Activated T-helper 2 cell treated with anti-CD3 and anti-CD28 coated beads, Interferon-gamma antibody, Interleukin-2, Interleukin-4, amounts not matched to agents 10 μg/mL and 5 μg/mL and 100 μg/mL, durations not matched to agents 14 hours and 24 hours and 36 hours (primary cell): ENCODE measurements around the gene TNFAIP8L3. TPM values are rescaled to one million over a fixed set of nuclear protein-coding genes. Genes with fewer than 3 reads are reported as not detected.
"Not testable (repeated sequence)": the region's sequence is repeated elsewhere in the genome, so short reads cannot be mapped to it uniquely, and the experiment has no call there.

ENCODE experiments used
- DNase-seq: peaks from one replicate; pipeline ENCODE4 v3.0.0; 2021; ENCODE audit warnings: low spot score
- H3K27ac Mint-ChIP-seq: one replicate; pipeline ENCODE4 v1.8.0; 2021; ENCODE audit warnings: mixed read lengths
- H3K27me3 Mint-ChIP-seq: one replicate; pipeline ENCODE4 v1.8.0; 2021; ENCODE audit warnings: low read depth, mixed read lengths
- H3K36me3 Mint-ChIP-seq: one replicate; pipeline ENCODE4 v1.8.0; 2021; ENCODE audit warnings: low read depth, mixed read lengths
- H3K4me1 Mint-ChIP-seq: one replicate; pipeline ENCODE4 v1.8.0; 2021; ENCODE audit warnings: low read depth, mixed read lengths
- H3K4me3 Mint-ChIP-seq: one replicate; pipeline ENCODE4 v1.8.0; 2021; ENCODE audit warnings: low read depth, mild to moderate bottlenecking, moderate library complexity, mixed read lengths
- H3K9me3 Mint-ChIP-seq: one replicate; pipeline ENCODE4 v1.8.0; 2021; ENCODE audit warnings: mixed read lengths
- intact Hi-C: fragments of 100-400 bp; cut with micrococcal nuclease; formaldehyde crosslinking; loops from one replicate; pipeline ENCODE4 v1.15.1; 2023
- total RNA-seq: library from RNA; stranded (reverse); gene quantifications from 2 replicates; pipeline ENCODE4 v1.2.3, GENCODE V29; 2022

The TNFAIP8L3 gene
- 0.98 and 1.8 TPM in 2 replicates for total RNA-seq

DNA sequence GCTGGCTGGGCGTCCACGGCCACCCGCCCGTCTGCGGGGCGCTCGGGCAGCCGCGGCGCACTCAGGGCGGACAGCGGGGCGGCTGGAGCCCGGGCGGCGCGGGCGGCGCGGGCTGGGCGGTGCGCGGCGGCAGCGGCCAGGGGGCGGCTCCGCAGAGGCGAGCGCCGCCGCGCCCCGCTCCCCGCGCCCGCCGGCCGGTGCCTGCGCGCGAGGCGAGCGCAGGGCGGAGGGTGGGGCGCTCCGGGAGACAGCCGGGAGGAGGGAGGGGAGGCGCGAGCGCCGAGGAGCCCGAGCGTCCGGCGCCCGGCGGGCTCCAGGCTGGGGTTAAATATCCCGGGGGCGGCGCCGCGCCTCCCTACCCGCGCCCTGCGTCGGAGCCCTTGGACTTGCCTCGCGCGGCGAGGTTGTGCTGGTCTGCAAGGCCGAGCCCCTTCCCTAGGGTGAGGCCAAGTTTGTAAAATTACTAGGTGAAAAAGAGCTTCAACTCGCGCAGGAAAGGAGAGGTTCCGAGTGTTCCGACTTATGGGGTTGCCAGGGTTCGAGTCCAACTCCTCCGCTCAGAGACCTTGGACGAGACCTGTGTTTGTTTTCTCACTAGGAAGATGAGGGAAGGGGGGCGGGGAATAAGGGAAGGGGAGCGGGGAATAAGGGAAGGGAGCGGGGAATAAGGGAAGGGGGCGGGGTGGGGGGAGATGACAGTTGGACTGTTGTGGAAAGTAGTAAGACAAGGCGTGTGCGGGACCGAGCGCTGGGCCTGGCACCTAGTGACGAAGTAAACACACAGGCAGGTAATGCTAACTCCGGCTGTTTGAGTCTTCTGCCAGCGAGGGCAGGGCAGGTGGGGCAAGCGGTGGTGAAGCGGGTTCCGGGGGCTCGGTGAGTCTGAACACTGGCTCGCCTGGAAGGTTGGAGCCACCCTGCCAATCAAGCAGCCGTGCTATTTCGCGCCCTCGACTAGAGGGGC is at the start of gene TNFAIP8L3:
Gene TNFAIP8L3, minus strand, starts transcription at position 301 of the 964 bp plus-strand sequence. CDS start 311 bp downstream, outside the sequence.
- peak within 1 kb of the TSS; percentile 69 for H3K4me3 Mint-ChIP-seq
- DNase-seq = no peak
- intact Hi-C loops = loop anchor here (2.0 kb wide), 1 partner anchor 16 kb away; no protein-coding TSS in a partner anchor
- peaks cover 18% of the 10 kb centered on the region for H3K4me1 Mint-ChIP-seq
- H3K9me3 Mint-ChIP-seq = no peaks in the 10 kb centered on the region
- peaks cover 79% of the 10 kb centered on the region for H3K27me3 Mint-ChIP-seq
- H3K27ac Mint-ChIP-seq = no peak within 1 kb of the TSS
- H3K36me3 Mint-ChIP-seq = no peaks in the 10 kb centered on the region

DNA sequence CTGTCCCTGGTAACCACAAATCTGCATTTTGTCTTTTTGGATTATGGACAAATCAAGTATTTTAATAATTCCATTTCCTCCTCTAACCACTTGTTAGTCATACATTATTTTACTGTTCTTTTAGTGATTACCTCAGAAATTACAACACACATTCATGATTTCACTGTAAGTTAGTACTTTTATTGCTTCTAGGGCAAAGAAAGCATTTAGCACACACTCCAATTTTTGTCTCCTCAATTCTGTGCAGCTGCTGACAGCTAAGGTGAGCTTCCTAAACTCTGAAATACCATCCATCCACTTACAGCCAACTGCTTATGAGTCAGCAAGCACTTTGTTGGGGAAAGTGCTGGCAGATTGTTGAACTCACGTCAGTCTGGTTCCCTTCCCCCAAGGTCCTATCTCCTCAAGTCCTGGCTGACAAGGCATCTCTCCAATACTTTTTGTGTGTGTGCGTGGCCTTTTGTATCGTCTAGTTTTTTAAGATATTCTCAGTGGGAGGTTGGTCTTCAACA is 49.4 kb upstream of the TNFAIP8L3 start:
- Mint-ChIP-seq H3K4me3 (no peak overlapping the region), H3K9me3 (no peaks in the 10 kb centered on the region), H3K4me1 (no peaks in the 10 kb centered on the region), H3K27ac (no peak overlapping the region), H3K36me3 (no peaks in the 10 kb centered on the region), H3K27me3 (peaks cover 30% of the 10 kb centered on the region)
- no peak for DNase-seq
- intact Hi-C loops = no loop called here

DNA sequence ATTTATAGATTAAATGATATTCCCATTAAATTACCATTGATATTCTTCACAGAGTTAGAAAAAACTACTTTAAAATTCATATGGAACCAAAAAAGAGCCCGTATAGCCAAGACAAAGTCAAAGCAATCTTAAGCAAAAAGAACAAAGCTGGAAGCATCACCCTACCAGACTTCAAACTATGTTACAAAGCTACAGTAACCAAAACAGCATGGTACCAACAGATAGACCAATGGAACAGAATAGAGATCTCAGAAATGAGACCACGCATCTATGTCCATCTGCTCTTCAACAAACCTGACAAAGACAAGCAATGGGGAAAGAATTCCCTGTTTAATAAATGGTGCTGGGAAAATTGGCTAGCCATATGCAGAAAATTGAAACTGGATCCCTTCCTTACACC is 45.6 kb upstream of the TNFAIP8L3 start:
- H3K36me3 Mint-ChIP-seq, DNase-seq, H3K9me3 Mint-ChIP-seq, H3K4me1 Mint-ChIP-seq, intact Hi-C loops, H3K4me3 Mint-ChIP-seq, H3K27ac Mint-ChIP-seq: not testable (repeated sequence)
- peaks cover 28% of the 10 kb centered on the region for H3K27me3 Mint-ChIP-seq

DNA sequence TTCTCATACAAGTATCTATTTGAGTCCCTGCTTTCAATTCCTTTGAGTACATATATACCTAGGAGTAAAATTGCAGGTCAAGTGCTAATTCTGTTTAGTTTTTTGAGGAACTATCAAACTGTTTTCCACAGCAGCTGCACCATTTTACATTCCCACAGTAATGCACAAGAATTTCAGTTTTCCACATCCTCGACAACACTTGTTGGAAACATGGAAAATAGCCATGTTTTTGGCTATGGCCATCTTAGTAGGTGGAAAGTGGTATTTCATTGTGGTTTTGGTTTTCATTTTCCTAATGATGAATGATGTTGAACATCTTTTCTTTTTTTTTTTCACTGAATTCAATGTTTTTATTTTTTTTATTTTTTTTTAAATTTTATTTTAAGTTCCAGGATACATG is 44.4 kb upstream of the TNFAIP8L3 start:
- H3K4me1 Mint-ChIP-seq = no peaks in the 10 kb centered on the region
- intact Hi-C loops = no loop called here
- DNase-seq = no peak
- no peaks in the 10 kb centered on the region for H3K9me3 Mint-ChIP-seq
- peaks cover 23% of the 10 kb centered on the region for H3K27me3 Mint-ChIP-seq
- H3K36me3 Mint-ChIP-seq = no peaks in the 10 kb centered on the region
- no peak overlapping the region for H3K27ac Mint-ChIP-seq
- H3K4me3 Mint-ChIP-seq = no peak overlapping the region

DNA sequence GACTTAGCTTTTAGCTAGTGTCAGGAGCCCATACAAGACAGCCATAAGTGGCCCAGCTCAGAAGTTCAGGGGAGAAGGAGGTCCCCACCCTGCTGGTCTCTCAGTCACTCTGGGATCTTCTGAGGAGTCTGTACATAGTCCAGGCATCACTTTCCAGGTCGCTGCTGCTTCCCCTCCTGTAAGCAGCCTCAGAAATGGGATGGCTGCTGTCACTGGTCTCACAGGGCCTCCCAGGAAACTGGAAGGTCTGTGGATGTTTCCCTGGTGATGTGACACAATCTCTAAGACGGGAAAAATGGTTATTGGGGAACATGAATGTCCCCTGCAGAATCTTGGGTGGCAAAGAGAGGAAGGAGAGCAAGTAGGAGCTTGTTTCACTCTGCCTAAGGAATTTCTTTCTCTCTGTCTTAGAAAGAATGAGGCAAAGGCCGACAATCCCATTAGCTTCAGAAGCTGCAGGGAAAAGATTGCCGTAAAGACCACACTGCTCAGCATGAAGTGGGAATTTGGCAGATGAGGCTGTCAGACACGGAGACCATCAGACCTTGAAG is 43.2 kb upstream of the TNFAIP8L3 start:
- intact Hi-C loops = no loop called here
- no peak for DNase-seq
- H3K9me3 Mint-ChIP-seq = no peaks in the 10 kb centered on the region
- H3K4me3 Mint-ChIP-seq = no peak overlapping the region
- H3K27me3 Mint-ChIP-seq = peaks cover 18% of the 10 kb centered on the region
- H3K27ac Mint-ChIP-seq = no peak overlapping the region
- H3K36me3 Mint-ChIP-seq = no peaks in the 10 kb centered on the region
- H3K4me1 Mint-ChIP-seq = no peaks in the 10 kb centered on the region

DNA sequence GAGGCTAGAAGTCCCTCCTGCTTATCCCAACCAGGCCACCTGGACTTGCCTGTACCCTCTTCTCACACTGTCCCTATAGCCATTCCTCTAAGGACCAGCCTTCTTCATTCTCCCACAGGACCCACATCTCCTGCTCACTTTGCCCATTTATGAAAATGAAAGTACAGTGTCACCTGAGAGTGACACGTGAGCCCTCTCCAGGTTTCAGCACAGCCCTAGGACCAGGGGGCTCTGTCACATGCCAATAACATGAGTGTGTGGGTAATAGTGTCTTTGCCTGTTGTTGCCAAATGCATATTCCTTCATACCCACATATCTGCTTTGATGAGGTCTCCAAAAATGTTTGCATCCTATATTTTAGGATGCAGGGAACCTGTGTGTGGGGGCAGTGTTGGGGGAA is 42.3 kb upstream of the TNFAIP8L3 start:
- Mint-ChIP-seq H3K27ac (no peak overlapping the region), H3K4me3 (no peak overlapping the region), H3K27me3 (peaks cover 14% of the 10 kb centered on the region), H3K4me1 (no peaks in the 10 kb centered on the region), H3K9me3 (no peaks in the 10 kb centered on the region), H3K36me3 (no peaks in the 10 kb centered on the region)
- intact Hi-C loops = no loop called here
- DNase-seq = no peak

DNA sequence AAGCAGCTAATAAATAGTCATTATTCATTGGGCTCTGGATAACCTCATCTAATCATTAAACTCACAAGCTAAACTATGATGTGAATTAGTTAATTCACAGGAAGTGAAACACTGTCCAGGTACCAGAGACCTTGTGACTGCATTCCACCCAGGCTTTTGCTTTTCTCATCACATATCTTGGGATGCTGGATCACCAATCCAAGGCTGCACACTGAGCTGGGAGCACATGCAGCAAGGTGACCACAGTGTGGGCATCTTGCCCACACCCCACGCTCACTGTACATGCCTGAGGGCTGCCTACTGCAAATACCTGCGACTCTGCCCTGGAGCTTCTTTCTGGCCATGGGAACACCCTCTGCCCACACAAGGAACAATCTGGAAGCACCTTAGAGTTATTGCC is 40.6 kb upstream of the TNFAIP8L3 start:
- H3K9me3 Mint-ChIP-seq = no peaks in the 10 kb centered on the region
- no peak for DNase-seq
- H3K27me3 Mint-ChIP-seq = peaks cover 6% of the 10 kb centered on the region
- H3K4me1 Mint-ChIP-seq = no peaks in the 10 kb centered on the region
- no peak overlapping the region for H3K27ac Mint-ChIP-seq
- intact Hi-C loops = no loop called here
- no peaks in the 10 kb centered on the region for H3K36me3 Mint-ChIP-seq
- no peak overlapping the region for H3K4me3 Mint-ChIP-seq

DNA sequence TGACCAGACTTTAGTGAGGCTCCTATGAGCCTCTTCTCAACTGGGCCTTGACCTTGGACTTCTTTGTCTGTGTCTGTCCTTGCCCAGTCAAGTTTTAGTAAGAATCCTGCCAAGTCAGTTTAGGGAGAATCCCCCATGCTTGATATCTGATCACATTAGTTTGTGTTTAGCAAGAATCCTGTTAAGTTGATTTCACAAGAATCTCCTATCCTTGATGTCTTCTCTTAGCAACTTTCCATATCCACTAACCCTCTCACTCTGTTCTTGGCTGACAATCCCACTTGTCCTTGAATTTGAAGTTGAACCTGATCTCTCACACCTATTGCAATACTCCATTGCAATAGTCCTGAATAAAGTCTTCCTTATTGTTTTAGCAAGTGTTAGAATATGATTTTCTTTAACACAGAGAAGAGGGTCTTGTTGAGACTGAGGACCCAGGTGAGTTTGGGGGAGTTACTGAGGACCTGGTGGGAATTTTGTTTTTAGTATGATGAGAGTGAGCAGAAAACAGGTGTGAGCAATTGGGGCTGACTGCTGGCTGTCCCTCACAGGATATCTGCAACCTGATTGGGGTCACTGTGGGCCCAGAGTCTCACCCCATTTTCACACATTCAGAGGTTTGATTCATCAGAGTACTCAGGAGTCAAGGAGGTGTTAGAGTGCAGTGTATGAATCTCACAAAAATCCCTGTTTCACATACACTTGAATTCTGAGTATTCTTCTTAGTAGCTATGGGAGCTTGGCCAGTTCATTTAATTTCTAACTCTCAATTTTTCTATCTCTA is 39.9 kb upstream of the TNFAIP8L3 start:
- no peak overlapping the region for H3K4me3 Mint-ChIP-seq
- intact Hi-C loops = no loop called here
- H3K27ac Mint-ChIP-seq = no peak overlapping the region
- no peaks in the 10 kb centered on the region for H3K36me3 Mint-ChIP-seq
- no peaks in the 10 kb centered on the region for H3K4me1 Mint-ChIP-seq
- H3K27me3 Mint-ChIP-seq = peaks cover 6% of the 10 kb centered on the region
- DNase-seq = no peak
- no peaks in the 10 kb centered on the region for H3K9me3 Mint-ChIP-seq

DNA sequence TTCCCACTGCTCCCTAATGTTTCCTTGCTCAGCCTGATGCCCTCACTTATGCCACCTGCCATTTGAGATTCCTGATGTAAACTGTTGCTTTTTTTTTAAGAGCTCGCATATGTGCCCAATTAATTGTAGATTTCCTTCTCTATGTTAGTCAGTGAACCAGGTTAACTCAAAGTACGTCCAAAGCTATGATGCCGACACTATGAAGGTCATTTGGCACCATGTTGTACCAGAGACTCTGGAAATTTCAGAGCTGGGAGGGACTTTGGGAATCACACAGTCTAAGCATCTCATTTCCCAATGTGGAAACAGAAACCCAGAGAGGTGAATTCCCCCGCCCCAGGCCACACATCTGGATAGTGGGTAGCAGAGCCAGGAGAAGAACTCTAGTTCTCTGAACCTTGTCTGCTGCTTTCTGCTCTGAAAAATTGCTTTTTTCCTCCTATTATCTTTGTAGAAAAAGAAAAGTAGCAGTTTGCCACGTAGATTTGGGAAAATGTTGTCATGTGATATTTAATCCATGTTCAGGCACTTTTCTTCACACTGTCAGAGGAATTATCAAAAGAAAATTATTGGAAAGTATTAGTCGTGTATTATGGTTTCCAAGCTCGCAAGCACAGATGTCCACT is 38.5 kb upstream of the TNFAIP8L3 start:
- intact Hi-C loops = no loop called here
- no peak for DNase-seq
- Mint-ChIP-seq H3K27ac (no peak overlapping the region), H3K4me3 (no peak overlapping the region), H3K27me3 (peaks cover 3% of the 10 kb centered on the region), H3K9me3 (no peaks in the 10 kb centered on the region), H3K36me3 (no peaks in the 10 kb centered on the region), H3K4me1 (no peaks in the 10 kb centered on the region)

DNA sequence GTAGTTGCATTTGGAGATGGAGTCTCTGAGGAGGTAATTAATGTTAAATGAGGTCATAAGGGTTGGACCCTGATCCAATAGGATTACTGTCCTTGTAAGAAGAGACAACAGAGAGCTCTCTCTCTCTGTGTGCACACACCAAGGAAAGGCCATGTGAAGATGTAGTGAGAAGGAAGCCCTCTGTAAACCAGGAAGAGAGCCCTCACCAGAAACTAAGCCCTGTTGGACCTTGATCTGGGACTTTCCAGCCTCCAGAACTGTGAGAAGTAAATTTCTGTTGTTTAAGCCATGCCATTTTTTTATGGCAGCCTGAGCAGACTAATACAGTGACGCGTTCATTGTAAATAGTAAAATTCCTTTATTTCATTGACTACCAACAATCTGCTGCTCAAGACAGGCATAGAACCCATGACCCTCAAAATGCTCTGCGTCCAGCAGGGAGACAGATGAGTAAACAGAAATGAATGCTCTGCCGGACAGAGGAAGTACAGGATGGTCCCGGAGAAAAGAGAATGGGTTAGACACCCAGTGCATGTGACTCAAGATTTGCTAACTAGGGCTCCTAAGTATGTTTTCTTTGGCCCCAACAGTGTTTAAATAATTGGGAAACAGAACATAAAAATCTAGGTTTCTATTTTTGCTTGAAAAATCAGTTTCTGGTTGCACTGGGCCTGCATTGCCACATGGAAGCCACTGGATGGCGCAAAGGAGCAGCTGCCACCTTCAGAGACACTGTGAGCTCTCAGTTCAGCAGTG is 37.9 kb upstream of the TNFAIP8L3 start:
- H3K4me1 Mint-ChIP-seq = no peaks in the 10 kb centered on the region
- DNase-seq = no peak
- H3K27ac Mint-ChIP-seq = no peak overlapping the region
- intact Hi-C loops = no loop called here
- H3K9me3 Mint-ChIP-seq = no peaks in the 10 kb centered on the region
- no peak overlapping the region for H3K4me3 Mint-ChIP-seq
- no peaks in the 10 kb centered on the region for H3K36me3 Mint-ChIP-seq
- H3K27me3 Mint-ChIP-seq = peaks cover 3% of the 10 kb centered on the region

DNA sequence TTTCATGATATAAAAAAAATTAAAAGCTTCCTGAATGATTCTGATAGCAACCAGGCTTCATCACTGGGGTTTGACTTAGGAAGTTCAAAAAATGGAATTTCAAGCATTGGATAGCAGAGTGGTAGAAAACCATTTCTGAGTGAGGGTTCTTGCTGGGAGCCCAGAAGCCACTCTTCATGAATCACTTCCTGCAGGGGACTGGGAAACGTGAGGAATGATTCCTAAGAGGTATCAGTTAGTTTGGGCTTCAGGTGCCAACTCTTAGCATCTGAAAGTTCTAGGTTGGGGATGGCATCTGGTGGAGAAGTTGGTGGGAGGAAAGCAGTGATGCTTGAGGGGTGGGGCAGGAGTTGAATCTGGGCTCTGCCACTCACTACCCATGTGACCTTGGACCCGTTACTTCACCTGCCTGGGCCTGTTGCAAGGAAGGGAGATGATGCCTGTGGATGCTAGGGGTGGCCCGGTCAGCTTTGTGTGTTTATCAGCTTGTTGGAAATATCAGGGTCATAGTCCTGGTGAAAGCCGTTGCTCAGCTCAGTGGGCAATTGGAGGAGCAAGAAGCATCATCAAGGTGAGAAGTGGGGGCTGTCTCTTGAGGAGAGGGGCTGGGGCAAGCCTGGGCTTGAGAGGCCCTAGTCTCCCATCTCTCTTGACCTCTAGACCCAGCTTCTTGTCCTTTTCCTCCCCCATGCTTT is 37.0 kb upstream of the TNFAIP8L3 start:
- no peaks in the 10 kb centered on the region for H3K9me3 Mint-ChIP-seq
- no peak overlapping the region for H3K4me3 Mint-ChIP-seq
- intact Hi-C loops = no loop called here
- DNase-seq = no peak
- H3K4me1 Mint-ChIP-seq = peaks cover 4% of the 10 kb centered on the region
- no peak overlapping the region for H3K27ac Mint-ChIP-seq
- H3K27me3 Mint-ChIP-seq = peaks cover 7% of the 10 kb centered on the region
- no peaks in the 10 kb centered on the region for H3K36me3 Mint-ChIP-seq
